K562 (cell line): ENCODE measurements around the gene CREB3L2. TPM values are rescaled to one million over a fixed set of nuclear protein-coding genes. Genes with fewer than 3 reads are reported as not detected.

Source experiments
- BDP1 ChIP-seq: IDR thresholded peaks from 3 replicates; pipeline ENCODE4 v1.6.1; 2011; ENCODE audit not compliant: insufficient read length, insufficient read depth
- HOXB6 ChIP-seq: fragments of 250-450 bp; sonication (Bioruptor Pico); IDR thresholded peaks from 2 replicates; pipeline ENCODE4 v1.5.1; 2022; ENCODE audit warnings: mild to moderate bottlenecking, borderline replicate concordance
- MBD2 ChIP-seq: sonication (generic); IDR thresholded peaks from 2 replicates; pipeline ENCODE4 v1.6.1; 2016; ENCODE audit warnings: low read depth, borderline replicate concordance
- MEF2D ChIP-seq: conservative IDR thresholded peaks from 2 replicates; pipeline ENCODE4 v1.6.1; 2016; ENCODE audit warnings: low read depth, missing genetic modification characterization, missing compliant biosample characterization
- POLR2AphosphoS5 ChIP-seq: IDR thresholded peaks from 2 replicates; pipeline ENCODE4 v1.6.1; 2011; ENCODE audit warnings: mild to moderate bottlenecking, low read depth, low read length, moderate library complexity; ENCODE audit not compliant: control insufficient read depth, insufficient read depth
- SIN3B ChIP-seq: fragments of 450-650 bp; IDR thresholded peaks from 2 replicates; pipeline ENCODE4 v1.6.1; 2017; ENCODE audit warnings: low read depth, mild to moderate bottlenecking, moderate library complexity
- SMARCE1 ChIP-seq: fragments of 450-650 bp; IDR thresholded peaks from 2 replicates; pipeline ENCODE4 v1.7.1; 2016; ENCODE audit warnings: mild to moderate bottlenecking
- TRIM24 ChIP-seq, 2 experiments: fragments of 450-650 bp; IDR thresholded peaks; 2 replicates each; pipeline ENCODE4 v1.6.1; 2016
- ZKSCAN3 ChIP-seq: fragments of 250-450 bp; sonication (Bioruptor Pico); IDR thresholded peaks from 2 replicates; pipeline ENCODE4 v1.4.0; 2020
- ZNF24 ChIP-seq: fragments of 450-650 bp; IDR thresholded peaks from 2 replicates; pipeline ENCODE4 v1.6.1; 2016
- ZNF3 ChIP-seq: fragments of 250-450 bp; sonication (Bioruptor Pico); IDR thresholded peaks from 2 replicates; pipeline ENCODE4 v1.5.0; 2021; ENCODE audit warnings: mild to moderate bottlenecking, moderate library complexity
- ZNF717 ChIP-seq: fragments of 250-450 bp; sonication (Bioruptor Pico); IDR thresholded peaks from 2 replicates; pipeline ENCODE4 v1.5.0; 2021
- polyA plus RNA-seq, 8 experiments: library from polyadenylated mRNA; depleted of rRNA in 4 of 8; stranded (reverse) in 5 of 8; unstranded in 3 of 8; fragments of >200 nt; fragmentation: Nextera tagmentation in 2 of 8; fragmentation: Illumina TruSeq in 1 of 8; extraction: Ambion mirVana in 2 of 8; extraction: Trizol in 1 of 8; gene quantifications; 2 replicates each; pipeline versions ENCODE4 v1.2.1 to v1.2.3, GENCODE V29; 2011 to 2014; ENCODE audit warnings: inconsistent platforms in 1 of 8, missing spikeins in 1 of 8
- total RNA-seq, 7 experiments: library from RNA; depleted of rRNA in 6 of 7; stranded (reverse); fragments of >200 nt in 6 of 7; fragmentation: Illumina TruSeq in 2 of 7; extraction: Trizol in 2 of 7; gene quantifications; 2 replicates each; pipeline versions ENCODE4 v1.2.1 to v1.2.3, GENCODE V29; 2011 to 2021; ENCODE audit warnings: low replicate concordance in 1 of 7
- TF ChIP-seq, protein P1 (sequence below): fragments of 200-600 bp; sonication (generic); IDR thresholded peaks from one replicate; pipeline ENCODE4 v1.6.1; 2012; ENCODE audit warnings: mild to moderate bottlenecking, low read depth, low read length, inconsistent platforms
- TF ChIP-seq, protein P2 (sequence below): fragments of 450-650 bp; conservative IDR thresholded peaks from 2 replicates; pipeline ENCODE4 v1.6.1; 2016; ENCODE audit warnings: missing genetic modification characterization, low read depth, mild to moderate bottlenecking, control low read depth, missing compliant biosample characterization
- TF ChIP-seq, protein P3 (sequence below): fragments of 250-450 bp; sonication (Bioruptor Pico); IDR thresholded peaks from 2 replicates; pipeline ENCODE4 v1.8.0; 2021; ENCODE audit warnings: borderline replicate concordance, mild to moderate bottlenecking, moderate library complexity; ENCODE audit not compliant: poor library complexity, severe bottlenecking

Gene CREB3L2
- total and polyA plus RNA-seq, 9 of the 15 experiments (the other 6 are each of a cell fraction or from before 2014, with no cell fraction given), result 7.1 to 45.6 (median 15.8) TPM

DNA sequence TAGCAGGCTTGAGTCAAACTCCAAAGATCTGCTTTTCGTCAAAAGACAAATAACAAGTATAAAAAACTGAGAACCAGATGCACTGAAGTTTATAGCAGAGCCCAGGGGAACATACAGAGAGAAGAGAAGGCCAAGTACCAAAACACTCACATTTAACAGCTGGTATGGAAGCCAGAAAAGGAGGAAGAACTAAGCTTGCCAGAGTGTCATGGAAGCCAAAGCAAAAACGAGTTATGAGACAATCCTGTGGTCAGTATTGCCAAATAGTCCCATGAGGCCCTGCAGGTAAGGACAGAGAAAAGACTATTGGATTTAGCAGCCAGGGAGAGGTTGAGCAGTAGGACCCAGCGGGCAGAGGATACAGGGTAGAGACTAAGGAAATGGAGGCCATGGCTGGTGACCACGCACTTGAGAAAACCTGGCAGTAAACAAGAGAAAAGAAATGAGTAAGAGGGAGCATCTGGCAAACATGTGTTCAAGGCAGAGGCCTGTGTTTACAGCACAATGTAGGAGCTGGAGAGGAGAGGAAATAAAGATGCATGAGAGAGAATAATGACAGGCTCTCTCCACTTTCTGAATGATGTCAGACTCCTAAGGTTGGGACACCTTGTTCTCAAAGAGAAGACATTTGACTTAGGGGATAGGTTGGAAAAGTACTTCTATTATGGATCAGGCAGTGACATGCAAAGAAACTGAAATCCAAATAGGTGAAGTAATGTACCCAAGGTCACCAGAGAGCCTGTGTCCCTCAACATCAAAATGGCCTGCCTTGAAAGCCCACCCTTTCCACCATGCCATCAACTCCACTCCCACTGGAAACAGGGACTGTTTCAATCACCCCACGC lies 9.1 kb downstream of the CREB3L2 start (continued):
- TF ChIP-seq, protein P1, sequence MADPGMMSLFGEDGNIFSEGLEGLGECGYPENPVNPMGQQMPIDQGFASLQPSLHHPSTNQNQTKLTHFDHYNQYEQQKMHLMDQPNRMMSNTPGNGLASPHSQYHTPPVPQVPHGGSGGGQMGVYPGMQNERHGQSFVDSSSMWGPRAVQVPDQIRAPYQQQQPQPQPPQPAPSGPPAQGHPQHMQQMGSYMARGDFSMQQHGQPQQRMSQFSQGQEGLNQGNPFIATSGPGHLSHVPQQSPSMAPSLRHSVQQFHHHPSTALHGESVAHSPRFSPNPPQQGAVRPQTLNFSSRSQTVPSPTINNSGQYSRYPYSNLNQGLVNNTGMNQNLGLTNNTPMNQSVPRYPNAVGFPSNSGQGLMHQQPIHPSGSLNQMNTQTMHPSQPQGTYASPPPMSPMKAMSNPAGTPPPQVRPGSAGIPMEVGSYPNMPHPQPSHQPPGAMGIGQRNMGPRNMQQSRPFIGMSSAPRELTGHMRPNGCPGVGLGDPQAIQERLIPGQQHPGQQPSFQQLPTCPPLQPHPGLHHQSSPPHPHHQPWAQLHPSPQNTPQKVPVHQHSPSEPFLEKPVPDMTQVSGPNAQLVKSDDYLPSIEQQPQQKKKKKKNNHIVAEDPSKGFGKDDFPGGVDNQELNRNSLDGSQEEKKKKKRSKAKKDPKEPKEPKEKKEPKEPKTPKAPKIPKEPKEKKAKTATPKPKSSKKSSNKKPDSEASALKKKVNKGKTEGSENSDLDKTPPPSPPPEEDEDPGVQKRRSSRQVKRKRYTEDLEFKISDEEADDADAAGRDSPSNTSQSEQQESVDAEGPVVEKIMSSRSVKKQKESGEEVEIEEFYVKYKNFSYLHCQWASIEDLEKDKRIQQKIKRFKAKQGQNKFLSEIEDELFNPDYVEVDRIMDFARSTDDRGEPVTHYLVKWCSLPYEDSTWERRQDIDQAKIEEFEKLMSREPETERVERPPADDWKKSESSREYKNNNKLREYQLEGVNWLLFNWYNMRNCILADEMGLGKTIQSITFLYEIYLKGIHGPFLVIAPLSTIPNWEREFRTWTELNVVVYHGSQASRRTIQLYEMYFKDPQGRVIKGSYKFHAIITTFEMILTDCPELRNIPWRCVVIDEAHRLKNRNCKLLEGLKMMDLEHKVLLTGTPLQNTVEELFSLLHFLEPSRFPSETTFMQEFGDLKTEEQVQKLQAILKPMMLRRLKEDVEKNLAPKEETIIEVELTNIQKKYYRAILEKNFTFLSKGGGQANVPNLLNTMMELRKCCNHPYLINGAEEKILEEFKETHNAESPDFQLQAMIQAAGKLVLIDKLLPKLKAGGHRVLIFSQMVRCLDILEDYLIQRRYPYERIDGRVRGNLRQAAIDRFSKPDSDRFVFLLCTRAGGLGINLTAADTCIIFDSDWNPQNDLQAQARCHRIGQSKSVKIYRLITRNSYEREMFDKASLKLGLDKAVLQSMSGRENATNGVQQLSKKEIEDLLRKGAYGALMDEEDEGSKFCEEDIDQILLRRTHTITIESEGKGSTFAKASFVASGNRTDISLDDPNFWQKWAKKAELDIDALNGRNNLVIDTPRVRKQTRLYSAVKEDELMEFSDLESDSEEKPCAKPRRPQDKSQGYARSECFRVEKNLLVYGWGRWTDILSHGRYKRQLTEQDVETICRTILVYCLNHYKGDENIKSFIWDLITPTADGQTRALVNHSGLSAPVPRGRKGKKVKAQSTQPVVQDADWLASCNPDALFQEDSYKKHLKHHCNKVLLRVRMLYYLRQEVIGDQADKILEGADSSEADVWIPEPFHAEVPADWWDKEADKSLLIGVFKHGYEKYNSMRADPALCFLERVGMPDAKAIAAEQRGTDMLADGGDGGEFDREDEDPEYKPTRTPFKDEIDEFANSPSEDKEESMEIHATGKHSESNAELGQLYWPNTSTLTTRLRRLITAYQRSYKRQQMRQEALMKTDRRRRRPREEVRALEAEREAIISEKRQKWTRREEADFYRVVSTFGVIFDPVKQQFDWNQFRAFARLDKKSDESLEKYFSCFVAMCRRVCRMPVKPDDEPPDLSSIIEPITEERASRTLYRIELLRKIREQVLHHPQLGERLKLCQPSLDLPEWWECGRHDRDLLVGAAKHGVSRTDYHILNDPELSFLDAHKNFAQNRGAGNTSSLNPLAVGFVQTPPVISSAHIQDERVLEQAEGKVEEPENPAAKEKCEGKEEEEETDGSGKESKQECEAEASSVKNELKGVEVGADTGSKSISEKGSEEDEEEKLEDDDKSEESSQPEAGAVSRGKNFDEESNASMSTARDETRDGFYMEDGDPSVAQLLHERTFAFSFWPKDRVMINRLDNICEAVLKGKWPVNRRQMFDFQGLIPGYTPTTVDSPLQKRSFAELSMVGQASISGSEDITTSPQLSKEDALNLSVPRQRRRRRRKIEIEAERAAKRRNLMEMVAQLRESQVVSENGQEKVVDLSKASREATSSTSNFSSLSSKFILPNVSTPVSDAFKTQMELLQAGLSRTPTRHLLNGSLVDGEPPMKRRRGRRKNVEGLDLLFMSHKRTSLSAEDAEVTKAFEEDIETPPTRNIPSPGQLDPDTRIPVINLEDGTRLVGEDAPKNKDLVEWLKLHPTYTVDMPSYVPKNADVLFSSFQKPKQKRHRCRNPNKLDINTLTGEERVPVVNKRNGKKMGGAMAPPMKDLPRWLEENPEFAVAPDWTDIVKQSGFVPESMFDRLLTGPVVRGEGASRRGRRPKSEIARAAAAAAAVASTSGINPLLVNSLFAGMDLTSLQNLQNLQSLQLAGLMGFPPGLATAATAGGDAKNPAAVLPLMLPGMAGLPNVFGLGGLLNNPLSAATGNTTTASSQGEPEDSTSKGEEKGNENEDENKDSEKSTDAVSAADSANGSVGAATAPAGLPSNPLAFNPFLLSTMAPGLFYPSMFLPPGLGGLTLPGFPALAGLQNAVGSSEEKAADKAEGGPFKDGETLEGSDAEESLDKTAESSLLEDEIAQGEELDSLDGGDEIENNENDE, result no peak
- TF ChIP-seq ZKSCAN3 (CRISPR knock-in tag), result no peak
- peak; percentile 8 to 35; a peak in 2 of 4 replicates for TF ChIP-seq TRIM24 (IDR thresholded peaks at IDR 0.05)
- peak; percentile 38; the same call in 1 of the 2 replicates for TF ChIP-seq ZNF24
- TF ChIP-seq BDP1, result no peak
- TF ChIP-seq MEF2D (tag), result no peak
- TF ChIP-seq ZNF717, result 0 out of 2 replicates have a peak, but pooled peaks have one; percentile 20
- no peak for TF ChIP-seq SIN3B
- TF ChIP-seq, protein P2, sequence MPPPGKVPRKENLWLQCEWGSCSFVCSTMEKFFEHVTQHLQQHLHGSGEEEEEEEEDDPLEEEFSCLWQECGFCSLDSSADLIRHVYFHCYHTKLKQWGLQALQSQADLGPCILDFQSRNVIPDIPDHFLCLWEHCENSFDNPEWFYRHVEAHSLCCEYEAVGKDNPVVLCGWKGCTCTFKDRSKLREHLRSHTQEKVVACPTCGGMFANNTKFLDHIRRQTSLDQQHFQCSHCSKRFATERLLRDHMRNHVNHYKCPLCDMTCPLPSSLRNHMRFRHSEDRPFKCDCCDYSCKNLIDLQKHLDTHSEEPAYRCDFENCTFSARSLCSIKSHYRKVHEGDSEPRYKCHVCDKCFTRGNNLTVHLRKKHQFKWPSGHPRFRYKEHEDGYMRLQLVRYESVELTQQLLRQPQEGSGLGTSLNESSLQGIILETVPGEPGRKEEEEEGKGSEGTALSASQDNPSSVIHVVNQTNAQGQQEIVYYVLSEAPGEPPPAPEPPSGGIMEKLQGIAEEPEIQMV (tag), result no peak
- peak; percentile 62; the same call in 1 of the 2 replicates for TF ChIP-seq SMARCE1
- no peak for TF ChIP-seq ZNF3 (CRISPR knock-in tag)
- TF ChIP-seq MBD2, result 0 out of 2 replicates have a peak, but pooled peaks have one; percentile 2
- no peak for TF ChIP-seq HOXB6 (CRISPR knock-in tag)
- TF ChIP-seq, protein P3, sequence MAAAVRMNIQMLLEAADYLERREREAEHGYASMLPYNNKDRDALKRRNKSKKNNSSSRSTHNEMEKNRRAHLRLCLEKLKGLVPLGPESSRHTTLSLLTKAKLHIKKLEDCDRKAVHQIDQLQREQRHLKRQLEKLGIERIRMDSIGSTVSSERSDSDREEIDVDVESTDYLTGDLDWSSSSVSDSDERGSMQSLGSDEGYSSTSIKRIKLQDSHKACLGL (CRISPR knock-in tag), result no peak
- TF ChIP-seq POLR2AphosphoS5, result no peak
